Stimulated activated CD4-positive, alpha-beta T cell treated with anti-CD3 and anti-CD28 coated beads, Interleukin-4, amount 100 ng/mL, for 48 hours (primary cell): ENCODE data around the gene VAMP3.

Experiments
- DNase-seq, 2 donors: peaks; one replicate each; pipeline ENCODE4 v3.0.0-alpha.2; 2020; ENCODE audit warnings: low read depth in 2 of 2

The VAMP3 gene

DNA sequence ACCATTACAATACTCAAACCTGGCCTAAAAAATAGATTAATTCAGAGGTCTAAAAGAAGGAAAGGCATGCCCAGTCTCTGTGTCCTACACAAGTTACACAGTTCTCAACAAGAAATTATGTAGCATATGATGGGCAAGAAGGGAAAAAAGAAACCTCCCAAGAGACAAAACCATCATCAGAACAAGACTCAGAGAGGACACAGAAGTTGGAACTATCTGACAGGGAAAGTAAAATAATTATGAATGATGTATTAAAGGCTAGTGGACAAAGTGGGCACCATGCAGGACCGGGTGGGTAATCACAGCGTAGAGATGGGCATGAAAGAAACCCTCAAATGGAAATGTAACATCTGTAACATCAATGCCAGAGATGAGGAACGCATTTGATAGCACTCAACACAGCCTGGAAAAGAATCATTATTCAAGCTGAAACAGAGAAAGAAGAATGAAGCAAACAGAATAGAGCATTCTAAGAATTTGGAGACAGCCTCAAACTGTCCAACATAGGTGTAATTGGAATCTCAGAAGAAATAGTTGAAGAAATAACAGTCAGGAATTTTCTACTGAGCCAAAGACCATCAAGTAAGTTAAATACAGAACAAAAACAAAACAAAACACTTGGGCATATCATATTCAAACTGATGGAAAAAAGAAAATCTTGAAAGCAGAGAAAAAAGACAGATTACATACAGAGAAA is 42.7 kb downstream of the VAMP3 start:
- no peak for DNase-seq

GRCh38 chr1:7821282-7821681 is 50.2 kb downstream of the VAMP3 start:
- DNase-seq: no peak

DNA sequence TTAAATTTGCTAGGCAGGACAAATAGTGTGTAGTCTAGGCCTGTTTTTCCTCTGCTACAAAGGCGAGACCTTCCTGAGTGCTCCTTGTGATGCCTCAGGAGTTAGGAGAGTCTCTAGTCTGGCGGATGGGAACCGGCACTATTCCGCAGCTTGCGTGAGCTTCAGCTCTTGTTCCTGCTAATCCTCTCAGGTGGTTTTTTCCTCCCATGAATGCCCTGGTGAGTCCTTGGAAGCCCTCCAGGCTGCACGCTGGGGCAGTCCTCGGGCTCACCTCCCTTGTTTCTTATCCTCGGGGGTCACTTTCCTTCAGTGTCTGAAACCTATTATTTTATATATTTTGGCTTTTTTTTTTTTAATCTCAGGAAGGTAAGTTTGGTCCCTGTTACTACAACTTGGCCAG is 53.6 kb downstream of the VAMP3 start:
- no peak for DNase-seq

- DNase-seq: no peak
Measured at GRCh38 chr1:7826363-7826762, 55.3 kb downstream of the VAMP3 start.

DNA sequence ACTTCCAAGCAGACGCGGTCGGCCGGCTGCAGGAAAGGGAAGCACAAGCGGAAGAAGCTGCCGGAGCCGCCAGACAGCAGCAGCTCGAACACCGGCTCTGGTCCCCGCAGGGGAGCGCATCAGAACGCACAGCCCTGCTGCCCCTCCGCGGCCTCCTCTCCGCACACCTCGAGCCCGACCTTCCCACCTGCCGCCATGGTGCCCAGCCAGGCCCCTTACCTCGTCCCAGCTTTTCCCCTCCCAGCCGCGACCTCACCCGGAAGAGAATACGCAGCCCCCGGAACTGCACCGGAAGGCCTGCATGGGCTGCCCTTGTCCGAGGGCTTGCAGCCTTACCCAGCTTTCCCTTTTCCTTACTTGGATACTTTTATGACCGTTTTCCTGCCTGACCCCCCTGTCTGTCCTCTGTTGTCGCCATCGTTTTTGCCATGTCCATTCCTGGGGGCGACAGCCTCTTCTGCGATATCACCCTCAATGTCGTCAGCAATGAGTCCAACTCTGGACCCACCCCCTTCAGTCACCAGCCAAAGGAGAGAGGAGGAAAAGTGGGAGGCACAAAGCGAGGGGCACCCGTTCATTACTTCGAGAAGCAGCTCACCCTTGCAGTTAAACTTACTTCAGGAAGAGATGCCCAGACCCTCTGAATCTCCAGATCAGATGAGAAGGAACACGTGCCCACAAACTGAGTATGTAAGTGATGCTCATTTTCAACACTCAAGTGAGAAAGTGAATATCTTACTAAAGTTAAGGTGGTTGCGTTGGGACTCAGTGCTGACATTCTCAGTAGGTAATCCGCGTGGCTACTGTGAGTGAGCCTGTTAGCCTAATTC is 56.2 kb downstream of the VAMP3 start:
- DNase-seq: peak; percentile 0 to 11
